ENCODE results near the gene TAX1BP3. TPM values are rescaled to one million over a fixed set of nuclear protein-coding genes. Genes with fewer than 3 reads are reported as not detected.

Gene TAX1BP3
- total and polyA plus RNA-seq, 2 of the 13 experiments (the other 11 are each of a cell fraction or from before 2014, with no cell fraction given) = 16.7 to 45.1 TPM

DNA sequence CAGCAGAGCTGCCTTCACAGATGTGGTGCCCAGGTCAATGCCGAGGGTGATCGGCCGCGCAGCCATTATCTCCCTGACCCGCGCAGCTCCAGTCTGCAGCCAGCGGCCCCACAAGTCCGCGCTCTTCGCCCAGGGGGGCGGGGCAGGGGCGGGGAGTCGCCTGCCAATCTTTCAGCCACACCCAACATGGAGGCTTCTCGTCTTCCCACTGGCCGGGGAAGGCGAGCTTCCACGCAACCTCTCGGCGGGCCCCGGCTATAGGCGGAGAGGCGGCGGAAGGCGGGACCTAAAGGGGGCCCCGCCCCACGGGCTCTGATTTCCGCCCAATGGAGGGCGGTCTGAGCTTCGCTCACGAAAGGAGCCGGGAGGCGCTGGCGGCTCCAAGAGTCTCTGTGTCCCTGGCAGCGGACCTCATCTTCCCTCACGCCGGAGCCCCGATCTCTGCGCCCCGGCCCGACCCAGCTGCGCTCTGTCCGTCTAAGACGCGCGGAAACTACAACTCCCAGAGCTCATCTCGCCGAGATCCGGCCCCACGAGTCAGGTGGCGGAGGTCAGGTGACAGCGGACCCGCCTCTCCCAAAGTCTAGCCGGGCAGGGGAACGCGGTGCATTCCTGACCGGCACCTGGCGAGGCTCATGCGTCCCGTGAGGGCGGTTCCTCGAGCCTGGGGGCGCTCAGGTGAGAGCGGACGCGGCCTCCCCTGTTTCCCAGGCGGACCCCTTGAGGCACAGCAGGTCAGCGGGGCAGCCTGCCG lies 32.0 kb downstream of the TAX1BP3 start, which contains the start of the genes CTNS and SHPK (continued):
- TF ChIP-seq, protein P1, sequence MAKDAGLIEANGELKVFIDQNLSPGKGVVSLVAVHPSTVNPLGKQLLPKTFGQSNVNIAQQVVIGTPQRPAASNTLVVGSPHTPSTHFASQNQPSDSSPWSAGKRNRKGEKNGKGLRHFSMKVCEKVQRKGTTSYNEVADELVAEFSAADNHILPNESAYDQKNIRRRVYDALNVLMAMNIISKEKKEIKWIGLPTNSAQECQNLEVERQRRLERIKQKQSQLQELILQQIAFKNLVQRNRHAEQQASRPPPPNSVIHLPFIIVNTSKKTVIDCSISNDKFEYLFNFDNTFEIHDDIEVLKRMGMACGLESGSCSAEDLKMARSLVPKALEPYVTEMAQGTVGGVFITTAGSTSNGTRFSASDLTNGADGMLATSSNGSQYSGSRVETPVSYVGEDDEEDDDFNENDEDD (CRISPR knock-in tag; IDR thresholded peaks at IDR 0.05; ENCODE audit: borderline replicate concordance) = peak; percentile 80; the same call in 1 of the 2 replicates
- TF ChIP-seq RNF2 (conservative IDR thresholded peaks at IDR 0.05; ENCODE audit: low read depth) (0 out of 2 replicates have a peak, but pooled peaks have one; percentile 33), ZNF207 (IDR thresholded peaks at IDR 0.05; ENCODE audit: borderline replicate concordance) (no peak), ZNF124 (CRISPR knock-in tag; IDR thresholded peaks at IDR 0.05) (peak; percentile 64; the same call in 1 of the 2 replicates), SP2 (CRISPR knock-in tag; IDR thresholded peaks at IDR 0.05) (peak; percentile 88), ZNF431 (CRISPR knock-in tag; IDR thresholded peaks at IDR 0.05; ENCODE audit: borderline replicate concordance, low read depth) (no peak), ZBTB3 (CRISPR knock-in tag; IDR thresholded peaks at IDR 0.05; ENCODE audit: borderline replicate concordance, low read depth) (no peak), ONECUT2 (CRISPR knock-in tag; IDR thresholded peaks at IDR 0.05) (no peak), GFI1 (CRISPR knock-in tag; IDR thresholded peaks at IDR 0.05; ENCODE audit: borderline replicate concordance) (0 out of 2 replicates have a peak, but pooled peaks have one; percentile 70), ZNF143 (CRISPR knock-in tag; IDR thresholded peaks at IDR 0.05) (peak; percentile 97), CHD4 (IDR thresholded peaks at IDR 0.05; ENCODE audit: borderline replicate concordance, low read length) (no peak), ZKSCAN5 (CRISPR knock-in tag; IDR thresholded peaks at IDR 0.05) (no peak), SNAI1 (CRISPR knock-in tag; IDR thresholded peaks at IDR 0.05; ENCODE audit: borderline replicate concordance) (0 out of 2 replicates have a peak, but pooled peaks have one; percentile 76), SCMH1 (CRISPR knock-in tag; IDR thresholded peaks at IDR 0.05; ENCODE audit: borderline replicate concordance) (no peak), ZNF205 (CRISPR knock-in tag; IDR thresholded peaks at IDR 0.05) (peak; percentile 15; the same call in 1 of the 2 replicates), ATAD3A (CRISPR knock-in tag; IDR thresholded peaks at IDR 0.05) (no peak), NR2F1 (CRISPR knock-in tag; IDR thresholded peaks at IDR 0.05) (no peak), ETV6 (CRISPR knock-in tag; conservative IDR thresholded peaks at IDR 0.05) (no peak; the same call in none of the 2 replicates), ZSCAN20 (CRISPR knock-in tag; IDR thresholded peaks at IDR 0.05; ENCODE audit: borderline replicate concordance) (no peak), ZBTB42 (CRISPR knock-in tag; IDR thresholded peaks at IDR 0.05) (peak; percentile 62; the same call in 1 of the 2 replicates), HMGA1 (CRISPR knock-in tag; conservative IDR thresholded peaks at IDR 0.05) (no peak), ZNF180 (CRISPR knock-in tag; IDR thresholded peaks at IDR 0.05; ENCODE audit: borderline replicate concordance, low read depth) (no peak), FOXO4 (CRISPR knock-in tag; conservative IDR thresholded peaks at IDR 0.05) (0 out of 2 replicates have a peak, but pooled peaks have one; percentile 89), ZNF557 (CRISPR knock-in tag; IDR thresholded peaks at IDR 0.05) (no peak)
- TF ChIP-seq, protein P2, sequence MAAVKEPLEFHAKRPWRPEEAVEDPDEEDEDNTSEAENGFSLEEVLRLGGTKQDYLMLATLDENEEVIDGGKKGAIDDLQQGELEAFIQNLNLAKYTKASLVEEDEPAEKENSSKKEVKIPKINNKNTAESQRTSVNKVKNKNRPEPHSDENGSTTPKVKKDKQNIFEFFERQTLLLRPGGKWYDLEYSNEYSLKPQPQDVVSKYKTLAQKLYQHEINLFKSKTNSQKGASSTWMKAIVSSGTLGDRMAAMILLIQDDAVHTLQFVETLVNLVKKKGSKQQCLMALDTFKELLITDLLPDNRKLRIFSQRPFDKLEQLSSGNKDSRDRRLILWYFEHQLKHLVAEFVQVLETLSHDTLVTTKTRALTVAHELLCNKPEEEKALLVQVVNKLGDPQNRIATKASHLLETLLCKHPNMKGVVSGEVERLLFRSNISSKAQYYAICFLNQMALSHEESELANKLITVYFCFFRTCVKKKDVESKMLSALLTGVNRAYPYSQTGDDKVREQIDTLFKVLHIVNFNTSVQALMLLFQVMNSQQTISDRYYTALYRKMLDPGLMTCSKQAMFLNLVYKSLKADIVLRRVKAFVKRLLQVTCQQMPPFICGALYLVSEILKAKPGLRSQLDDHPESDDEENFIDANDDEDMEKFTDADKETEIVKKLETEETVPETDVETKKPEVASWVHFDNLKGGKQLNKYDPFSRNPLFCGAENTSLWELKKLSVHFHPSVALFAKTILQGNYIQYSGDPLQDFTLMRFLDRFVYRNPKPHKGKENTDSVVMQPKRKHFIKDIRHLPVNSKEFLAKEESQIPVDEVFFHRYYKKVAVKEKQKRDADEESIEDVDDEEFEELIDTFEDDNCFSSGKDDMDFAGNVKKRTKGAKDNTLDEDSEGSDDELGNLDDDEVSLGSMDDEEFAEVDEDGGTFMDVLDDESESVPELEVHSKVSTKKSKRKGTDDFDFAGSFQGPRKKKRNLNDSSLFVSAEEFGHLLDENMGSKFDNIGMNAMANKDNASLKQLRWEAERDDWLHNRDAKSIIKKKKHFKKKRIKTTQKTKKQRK (IDR thresholded peaks at IDR 0.05; ENCODE audit: low read length) = no peak
